Measurements from ENCODE around the gene BEND2.

The BEND2 gene

GRCh38 chrX:18133605-18134004, 87.1 kb downstream of the BEND2 start:
- no peak for DNase-seq

DNA sequence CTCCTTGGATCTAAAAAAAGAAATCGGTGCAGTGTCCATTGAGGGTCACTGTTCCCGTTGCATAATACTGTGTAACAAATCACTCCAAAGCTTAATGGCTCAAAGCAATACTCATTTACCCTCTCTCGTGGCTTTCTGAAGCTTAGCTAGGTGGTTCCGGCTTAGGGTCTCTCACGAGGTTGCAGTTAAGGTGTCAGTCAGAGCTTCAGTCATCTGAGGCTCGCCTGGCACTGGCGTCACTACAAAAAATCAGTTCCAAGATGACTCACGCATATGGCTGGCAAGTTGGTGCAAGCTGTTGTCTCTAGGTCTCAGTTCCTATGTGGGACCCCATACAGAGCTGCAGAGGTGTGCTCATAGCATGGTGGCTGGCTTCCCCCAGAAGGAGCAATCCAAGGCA, 91.0 kb downstream of the BEND2 start:
- DNase-seq: no peak

DNA sequence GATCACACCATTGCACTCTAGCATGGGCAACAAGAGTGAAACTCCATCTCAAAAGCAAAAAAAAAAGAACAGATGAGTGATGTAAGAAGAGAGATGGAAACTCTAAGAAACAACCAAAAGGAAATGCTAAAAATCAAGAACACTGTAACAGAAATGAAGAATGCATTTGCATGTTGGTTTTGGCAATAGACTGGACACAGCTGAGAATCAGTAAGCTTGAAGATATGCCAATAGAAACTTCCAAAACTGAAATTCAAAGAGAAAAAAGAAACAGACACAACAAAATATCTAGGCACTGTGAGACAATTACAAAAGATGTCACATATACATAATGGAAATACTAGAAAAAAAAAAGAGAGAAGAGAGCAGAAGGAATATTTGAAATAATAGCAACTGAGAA, 93.7 kb downstream of the BEND2 start:
- no peak for DNase-seq

DNA sequence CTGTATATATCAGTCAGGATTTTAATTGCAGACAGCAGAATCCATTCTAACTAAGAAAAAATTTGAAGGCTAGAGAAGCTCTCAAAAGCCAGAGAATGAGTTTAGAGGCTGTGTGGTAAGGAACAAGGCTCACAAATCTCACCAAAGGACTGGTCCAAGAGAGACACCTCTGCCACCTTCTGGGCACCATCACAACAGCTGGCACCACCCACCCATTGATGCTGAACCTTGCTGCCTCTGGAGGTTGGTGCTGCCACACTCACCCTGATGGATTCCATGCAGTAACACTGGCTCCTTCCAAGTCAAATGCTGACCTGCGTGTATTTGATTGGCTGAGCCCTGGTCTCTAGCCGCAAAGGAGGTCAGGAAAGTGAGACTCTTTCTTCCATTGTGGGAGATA, 100.8 kb downstream of the BEND2 start:
- DNase-seq: no peak

Data from activated T-cell treated with anti-CD3 and anti-CD28 coated beads for 4 hours (primary cell).